Measurements from ENCODE around the gene COQ8A. TPM values are rescaled to one million over a fixed set of nuclear protein-coding genes. Genes with fewer than 3 reads are reported as not detected.

The COQ8A gene
- total and polyA plus RNA-seq, 10 of the 15 experiments (the other 5 are each of a cell fraction or from before 2014, with no cell fraction given): 0.72 to 24.8 (median 12.1) TPM

DNA sequence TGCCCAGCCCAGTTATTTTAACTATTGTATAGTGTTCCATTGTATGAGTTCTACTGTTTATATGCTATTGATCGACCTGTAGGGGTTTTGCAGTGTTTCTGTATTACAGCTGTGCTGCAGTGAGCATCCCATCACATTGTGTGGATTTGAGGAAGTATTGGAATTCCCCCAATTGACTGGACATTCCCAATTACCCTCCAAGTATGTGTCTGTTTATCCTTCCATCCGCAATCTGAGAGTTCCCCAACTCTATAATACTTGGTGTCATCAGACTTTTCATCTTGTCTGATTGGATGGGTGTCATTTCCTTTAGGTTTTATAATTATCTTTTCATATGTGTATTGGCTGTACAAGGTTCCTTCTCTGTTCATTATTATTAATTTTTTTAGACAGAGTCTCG, 41.8 kb upstream of the COQ8A start:
- no peak for ATAC-seq
- CTCF ChIA-PET: interaction anchor here (1.4 kb wide), 1 partner anchor 14 kb away, joined by 4 read pairs; no protein-coding TSS in a partner anchor

DNA sequence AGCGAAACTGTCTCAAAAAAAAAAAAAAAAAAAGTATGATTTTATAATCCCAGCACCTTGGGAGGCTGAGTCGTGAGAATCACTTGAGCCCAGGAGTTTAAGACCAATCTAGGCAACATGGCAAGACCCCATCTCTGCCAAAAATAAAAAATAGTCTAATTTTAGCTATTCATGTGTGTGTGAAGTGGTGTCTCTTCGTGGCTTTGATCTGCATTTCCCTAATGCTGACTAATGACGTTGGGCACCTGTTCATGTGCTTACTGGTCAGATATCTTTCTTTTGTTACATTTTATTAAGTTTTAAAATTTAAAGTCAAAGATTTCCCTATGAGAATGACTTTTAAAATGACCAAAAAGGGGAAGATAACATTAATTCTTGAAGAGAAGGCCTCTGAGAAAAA, 38.7 kb upstream of the COQ8A start:
- SMC1A ChIA-PET (ENCODE audit: uncharacterized antibody, unreplicated experiment): no interaction called here

More for the DNA sequence above, 41.8 kb upstream of the COQ8A start:
- Histone ChIP-seq H3K9me3 (replicated peaks; ENCODE audit: control insufficient read depth, insufficient read depth, low read length) (no peaks in the 10 kb centered on the region; the same call in 2 of the 3 replicates), H3K27ac (ENCODE audit: control insufficient read depth, insufficient read depth) (no peak overlapping the region), H3K79me2 (ENCODE audit: control insufficient read depth, insufficient read depth, low read length) (no peaks in the 10 kb centered on the region), H3K9ac (ENCODE audit: control insufficient read depth, insufficient read depth, low read length) (no peak overlapping the region), H3K4me2 (ENCODE audit: control insufficient read depth, insufficient read depth) (no peak overlapping the region), H3K4me3 (no peak overlapping the region), H3K4me1 (ENCODE audit: control insufficient read depth, insufficient read depth, low read length) (no peaks in the 10 kb centered on the region), H4K20me1 (ENCODE audit: control insufficient read depth, insufficient read depth) (no peaks in the 10 kb centered on the region), H3K27me3 (replicated peaks in 1 of 2; ENCODE audit: control insufficient read depth in 2 of 2, insufficient read depth in 2 of 2, low read length in 1 of 2) (no peaks in the 10 kb centered on the region), H2AFZ (ENCODE audit: control insufficient read depth, low read depth, low read length) (no peak overlapping the region), H3K36me3 (ENCODE audit: control insufficient read depth in 2 of 2, insufficient read depth in 2 of 2, low read length in 1 of 2) (no peaks in the 10 kb centered on the region; a peak in 2 of 4 replicates)
- intact Hi-C loops (cut with micrococcal nuclease; ENCODE audit: unreplicated experiment) (no loop called here), in situ Hi-C loops (cut with MboI) (no loop called here)
- FAIRE-seq (no peak), DNase-seq (ENCODE audit: low read depth, low spot score) (no peak)
- no TSS peak for BruUV-seq (replicated peaks)
- 72% methylated on average over 3 of the region's 3 CpGs for WGBS (ENCODE audit: insufficient coverage, insufficient replicate concordance, low lambda C conversion rate, missing lambda C conversion rate)
- TF ChIP-seq SMAD1 (IDR thresholded peaks at IDR 0.05; ENCODE audit: low read depth, partially characterized antibody) (no peak), HDAC2 (IDR thresholded peaks at IDR 0.05) (no peak), RELA (IDR thresholded peaks at IDR 0.05; ENCODE audit: borderline replicate concordance, partially characterized antibody) (no peak), RAD21 (IDR thresholded peaks at IDR 0.05; ENCODE audit: insufficient read depth, low read depth, low read length) (no peak), HDAC6 (IDR thresholded peaks at IDR 0.05; ENCODE audit: unreplicated experiment) (no peak), POLR2A (IDR thresholded peaks at IDR 0.05; ENCODE audit: low read depth, low read length) (no peak), ZNF24 (IDR thresholded peaks at IDR 0.05) (no peak), POU2F2 (IDR thresholded peaks at IDR 0.05; ENCODE audit: borderline replicate concordance, low read depth, low read length) (no peak), MEF2A (IDR thresholded peaks at IDR 0.05; ENCODE audit: insufficient read depth, low read depth, low read length) (no peak), YY1 (IDR thresholded peaks at IDR 0.05; ENCODE audit: low read depth, low read length) (no peak)
- ChIA-PET POLR2A (no interaction called here), RAD21 (ENCODE audit: unreplicated experiment) (no interaction called here), SMC1A (ENCODE audit: uncharacterized antibody, unreplicated experiment) (no interaction called here)

More for the DNA sequence above, 38.7 kb upstream of the COQ8A start:
- ChIA-PET RAD21 (ENCODE audit: unreplicated experiment) (no interaction called here), POLR2A (no interaction called here), CTCF (no interaction called here)
- intact Hi-C loops (cut with micrococcal nuclease; ENCODE audit: unreplicated experiment): no loop called here
- no peaks in the 10 kb centered on the region; a peak in 1 of 4 replicates for H3K36me3 ChIP-seq (ENCODE audit: control insufficient read depth in 2 of 2, insufficient read depth in 2 of 2, low read length in 1 of 2)
- DNase-seq (ENCODE audit: low read depth, low spot score) (no peak), FAIRE-seq (no peak), ATAC-seq (no peak)
- H2AFZ ChIP-seq (ENCODE audit: control insufficient read depth, low read depth, low read length): no peak overlapping the region
- in situ Hi-C loops (cut with MboI): no loop called here
- no TSS peak for BruUV-seq (replicated peaks)
- no peaks in the 10 kb centered on the region; the same call in 2 of the 3 replicates for H3K9me3 ChIP-seq (replicated peaks; ENCODE audit: control insufficient read depth, insufficient read depth, low read length)
- no peaks in the 10 kb centered on the region for H3K27me3 ChIP-seq (replicated peaks in 1 of 2; ENCODE audit: control insufficient read depth in 2 of 2, insufficient read depth in 2 of 2, low read length in 1 of 2)
- no peak for TF ChIP-seq CREB1 (IDR thresholded peaks at IDR 0.05; ENCODE audit: low read depth)
- TF ChIP-seq TCF12 (IDR thresholded peaks at IDR 0.05; ENCODE audit: low read depth, low read length): no peak
- no peak for TF ChIP-seq RAD21 (IDR thresholded peaks at IDR 0.05; ENCODE audit: insufficient read depth, low read depth, low read length)
- no peak for TF ChIP-seq SREBF1 (IDR thresholded peaks at IDR 0.05; ENCODE audit: low read length)
- no peak for TF ChIP-seq LARP7 (IDR thresholded peaks at IDR 0.05)
- TF ChIP-seq, protein P1, sequence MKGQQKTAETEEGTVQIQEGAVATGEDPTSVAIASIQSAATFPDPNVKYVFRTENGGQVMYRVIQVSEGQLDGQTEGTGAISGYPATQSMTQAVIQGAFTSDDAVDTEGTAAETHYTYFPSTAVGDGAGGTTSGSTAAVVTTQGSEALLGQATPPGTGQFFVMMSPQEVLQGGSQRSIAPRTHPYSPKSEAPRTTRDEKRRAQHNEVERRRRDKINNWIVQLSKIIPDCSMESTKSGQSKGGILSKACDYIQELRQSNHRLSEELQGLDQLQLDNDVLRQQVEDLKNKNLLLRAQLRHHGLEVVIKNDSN (IDR thresholded peaks at IDR 0.05; ENCODE audit: borderline replicate concordance, extremely low read length, insufficient read depth, low read depth, low read length): no peak
- TF ChIP-seq ETV6 (conservative IDR thresholded peaks at IDR 0.05 in 1 of 2, IDR thresholded peaks at IDR 0.05 in 1 of 2; ENCODE audit: borderline replicate concordance in 1 of 2, low read depth in 1 of 2): no peak
- TF ChIP-seq, protein P2, sequence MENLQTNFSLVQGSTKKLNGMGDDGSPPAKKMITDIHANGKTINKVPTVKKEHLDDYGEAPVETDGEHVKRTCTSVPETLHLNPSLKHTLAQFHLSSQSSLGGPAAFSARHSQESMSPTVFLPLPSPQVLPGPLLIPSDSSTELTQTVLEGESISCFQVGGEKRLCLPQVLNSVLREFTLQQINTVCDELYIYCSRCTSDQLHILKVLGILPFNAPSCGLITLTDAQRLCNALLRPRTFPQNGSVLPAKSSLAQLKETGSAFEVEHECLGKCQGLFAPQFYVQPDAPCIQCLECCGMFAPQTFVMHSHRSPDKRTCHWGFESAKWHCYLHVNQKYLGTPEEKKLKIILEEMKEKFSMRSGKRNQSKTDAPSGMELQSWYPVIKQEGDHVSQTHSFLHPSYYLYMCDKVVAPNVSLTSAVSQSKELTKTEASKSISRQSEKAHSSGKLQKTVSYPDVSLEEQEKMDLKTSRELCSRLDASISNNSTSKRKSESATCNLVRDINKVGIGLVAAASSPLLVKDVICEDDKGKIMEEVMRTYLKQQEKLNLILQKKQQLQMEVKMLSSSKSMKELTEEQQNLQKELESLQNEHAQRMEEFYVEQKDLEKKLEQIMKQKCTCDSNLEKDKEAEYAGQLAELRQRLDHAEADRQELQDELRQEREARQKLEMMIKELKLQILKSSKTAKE (IDR thresholded peaks at IDR 0.05; ENCODE audit: low read depth, poor library complexity, severe bottlenecking): no peak
- TF ChIP-seq TARDBP (IDR thresholded peaks at IDR 0.05; ENCODE audit: borderline replicate concordance): no peak
- no peak for TF ChIP-seq SPI1 (IDR thresholded peaks at IDR 0.05; ENCODE audit: borderline replicate concordance, insufficient read depth, low read depth, low read length)
- no peak for TF ChIP-seq ZBED1 (IDR thresholded peaks at IDR 0.05; ENCODE audit: borderline replicate concordance)
- TF ChIP-seq POLR2AphosphoS5 (IDR thresholded peaks at IDR 0.05; ENCODE audit: low read length): no peak
- no peaks in the 10 kb centered on the region for H3K4me1 ChIP-seq (ENCODE audit: control insufficient read depth, insufficient read depth, low read length)
- WGBS (ENCODE audit: insufficient coverage, insufficient replicate concordance, low lambda C conversion rate, missing lambda C conversion rate): 18% methylated on average over 3 of the region's 4 CpGs
- no peaks in the 10 kb centered on the region for H4K20me1 ChIP-seq (ENCODE audit: control insufficient read depth, insufficient read depth)
- H3K27ac ChIP-seq (ENCODE audit: control insufficient read depth, insufficient read depth): no peak overlapping the region
- H3K4me3 ChIP-seq: no peak overlapping the region
- H3K9ac ChIP-seq (ENCODE audit: control insufficient read depth, insufficient read depth, low read length): no peak overlapping the region
- H3K4me2 ChIP-seq (ENCODE audit: control insufficient read depth, insufficient read depth): no peak overlapping the region
- no peaks in the 10 kb centered on the region for H3K79me2 ChIP-seq (ENCODE audit: control insufficient read depth, insufficient read depth, low read length)

All from GM12878 (cell line).